Stimulated activated naive CD8-positive, alpha-beta T cell treated with anti-CD3 and anti-CD28 coated beads, Interleukin-15, Interleukin-2, amounts not matched to agents 100 ng/mL and 50 ng/mL, for 24 hours (primary cell): ENCODE results near the gene ARL14EP.

Experiments
- H3K27ac Mint-ChIP-seq: one replicate; pipeline ENCODE4 v1.8.0; 2021; ENCODE audit warnings: mild to moderate bottlenecking, mixed read lengths
- H3K27me3 Mint-ChIP-seq: one replicate; pipeline ENCODE4 v1.8.0; 2021; ENCODE audit warnings: mixed read lengths
- H3K36me3 Mint-ChIP-seq: one replicate; pipeline ENCODE4 v1.8.0; 2021; ENCODE audit warnings: low read depth, mixed read lengths
- H3K4me1 Mint-ChIP-seq: one replicate; pipeline ENCODE4 v1.8.0; 2021; ENCODE audit warnings: low read depth, mixed read lengths
- H3K4me3 Mint-ChIP-seq: one replicate; pipeline ENCODE4 v1.8.0; 2021; ENCODE audit warnings: mild to moderate bottlenecking, mixed read lengths
- H3K9me3 Mint-ChIP-seq: one replicate; pipeline ENCODE4 v1.8.0; 2021; ENCODE audit warnings: mixed read lengths

The ARL14EP gene

GRCh38 chr11:30313580-30313979 lies 9.3 kb upstream of the ARL14EP start:
- no peaks in the 10 kb centered on the region for H3K36me3 Mint-ChIP-seq
- H3K9me3 Mint-ChIP-seq: peaks cover 5% of the 10 kb centered on the region
- H3K4me3 Mint-ChIP-seq: no peak overlapping the region
- H3K4me1 Mint-ChIP-seq: peaks cover 7% of the 10 kb centered on the region
- no peak overlapping the region for H3K27ac Mint-ChIP-seq
- peaks cover 20% of the 10 kb centered on the region for H3K27me3 Mint-ChIP-seq

- H3K4me3 Mint-ChIP-seq: no peak overlapping the region
- H3K27ac Mint-ChIP-seq: no peak overlapping the region
- peaks cover 14% of the 10 kb centered on the region for H3K27me3 Mint-ChIP-seq
- H3K9me3 Mint-ChIP-seq: peaks cover 5% of the 10 kb centered on the region
- H3K4me1 Mint-ChIP-seq: peaks cover 7% of the 10 kb centered on the region
- no peaks in the 10 kb centered on the region for H3K36me3 Mint-ChIP-seq
Measured at GRCh38 chr11:30314625-30315024, 8.3 kb upstream of the ARL14EP start.

- no peak overlapping the region for H3K4me3 Mint-ChIP-seq
- peaks cover 7% of the 10 kb centered on the region for H3K4me1 Mint-ChIP-seq
- H3K9me3 Mint-ChIP-seq: peaks cover under 1% of the 10 kb centered on the region
- H3K27me3 Mint-ChIP-seq: peaks cover 5% of the 10 kb centered on the region
- no peak overlapping the region for H3K27ac Mint-ChIP-seq
- H3K36me3 Mint-ChIP-seq: no peaks in the 10 kb centered on the region
Measured at GRCh38 chr11:30316237-30316636, 6.7 kb upstream of the ARL14EP start.

- Mint-ChIP-seq H3K9me3 (no peaks in the 10 kb centered on the region), H3K36me3 (no peaks in the 10 kb centered on the region), H3K27ac (no peak overlapping the region), H3K27me3 (peaks cover 4% of the 10 kb centered on the region), H3K4me1 (peaks cover 9% of the 10 kb centered on the region), H3K4me3 (no peak overlapping the region)
Measured at GRCh38 chr11:30317030-30317429, 5.9 kb upstream of the ARL14EP start.

- H3K4me3 Mint-ChIP-seq: no peak overlapping the region
- peaks cover 4% of the 10 kb centered on the region for H3K27me3 Mint-ChIP-seq
- H3K27ac Mint-ChIP-seq: no peak overlapping the region
- peaks cover 44% of the 10 kb centered on the region for H3K4me1 Mint-ChIP-seq
- no peaks in the 10 kb centered on the region for H3K9me3 Mint-ChIP-seq
- peaks cover 7% of the 10 kb centered on the region for H3K36me3 Mint-ChIP-seq
Measured at GRCh38 chr11:30321321-30321720, 1.6 kb upstream of the ARL14EP start.

GRCh38 chr11:30322191-30322590 lies 713 bp upstream of the ARL14EP start:
- H3K27me3 Mint-ChIP-seq: peaks cover 4% of the 10 kb centered on the region
- no peaks in the 10 kb centered on the region for H3K9me3 Mint-ChIP-seq
- peak overlapping the region; percentile 99 for H3K4me3 Mint-ChIP-seq
- peaks cover 10% of the 10 kb centered on the region for H3K36me3 Mint-ChIP-seq
- no peak overlapping the region for H3K27ac Mint-ChIP-seq
- peaks cover 49% of the 10 kb centered on the region for H3K4me1 Mint-ChIP-seq

GRCh38 chr11:30326114-30326778 lies 3.3 kb downstream of the ARL14EP start:
- peak overlapping the region; percentile 38 for H3K4me3 Mint-ChIP-seq
- no peaks in the 10 kb centered on the region for H3K9me3 Mint-ChIP-seq
- no peaks in the 10 kb centered on the region for H3K27me3 Mint-ChIP-seq
- H3K27ac Mint-ChIP-seq: peak overlapping the region; percentile 70
- peaks cover 73% of the 10 kb centered on the region for H3K4me1 Mint-ChIP-seq
- H3K36me3 Mint-ChIP-seq: peaks cover 37% of the 10 kb centered on the region

GRCh38 chr11:30326906-30327305 lies 4.0 kb downstream of the ARL14EP start:
- Mint-ChIP-seq H3K27ac (no peak overlapping the region), H3K36me3 (peaks cover 41% of the 10 kb centered on the region), H3K9me3 (no peaks in the 10 kb centered on the region), H3K27me3 (no peaks in the 10 kb centered on the region), H3K4me3 (peak overlapping the region; percentile 36), H3K4me1 (peaks cover 73% of the 10 kb centered on the region)

- Mint-ChIP-seq H3K27ac (peak overlapping the region; percentile 40), H3K4me3 (no peak overlapping the region), H3K36me3 (peaks cover 56% of the 10 kb centered on the region), H3K9me3 (no peaks in the 10 kb centered on the region), H3K4me1 (peaks cover 61% of the 10 kb centered on the region), H3K27me3 (no peaks in the 10 kb centered on the region)
Measured at GRCh38 chr11:30328681-30329080, 5.8 kb downstream of the ARL14EP start.

GRCh38 chr11:30329150-30329940 lies 6.4 kb downstream of the ARL14EP start:
- H3K27me3 Mint-ChIP-seq: no peaks in the 10 kb centered on the region
- H3K9me3 Mint-ChIP-seq: no peaks in the 10 kb centered on the region
- H3K36me3 Mint-ChIP-seq: peaks cover 57% of the 10 kb centered on the region
- H3K27ac Mint-ChIP-seq: no peak overlapping the region
- peaks cover 57% of the 10 kb centered on the region for H3K4me1 Mint-ChIP-seq
- H3K4me3 Mint-ChIP-seq: peak overlapping the region; percentile 20

- H3K27ac Mint-ChIP-seq: no peak overlapping the region
Measured at GRCh38 chr11:30333405-30333804, 10.5 kb downstream of the ARL14EP start.

GRCh38 chr11:30342736-30343166 lies 19.8 kb downstream of the ARL14EP start:
- H3K4me3 Mint-ChIP-seq: peak overlapping the region; percentile 10
- H3K4me1 Mint-ChIP-seq: peaks cover 21% of the 10 kb centered on the region
- H3K27ac Mint-ChIP-seq: peak overlapping the region; percentile 70
- no peaks in the 10 kb centered on the region for H3K9me3 Mint-ChIP-seq
- peaks cover 23% of the 10 kb centered on the region for H3K36me3 Mint-ChIP-seq
- H3K27me3 Mint-ChIP-seq: no peaks in the 10 kb centered on the region

More at GRCh38 chr11:30333405-30333804, 10.5 kb downstream of the ARL14EP start:
- H3K36me3 Mint-ChIP-seq: peaks cover 80% of the 10 kb centered on the region
- H3K9me3 Mint-ChIP-seq: no peaks in the 10 kb centered on the region
- H3K27me3 Mint-ChIP-seq: no peaks in the 10 kb centered on the region
- H3K4me1 Mint-ChIP-seq: peaks cover 24% of the 10 kb centered on the region
- H3K4me3 Mint-ChIP-seq: no peak overlapping the region

- Mint-ChIP-seq H3K27me3 (no peaks in the 10 kb centered on the region), H3K27ac (no peak overlapping the region), H3K4me1 (peaks cover 23% of the 10 kb centered on the region), H3K4me3 (no peak overlapping the region), H3K36me3 (peaks cover 12% of the 10 kb centered on the region), H3K9me3 (no peaks in the 10 kb centered on the region)
Measured at GRCh38 chr11:30344085-30344484, 21.2 kb downstream of the ARL14EP start.

GRCh38 chr11:30345644-30346043 lies 22.7 kb downstream of the ARL14EP start:
- peaks cover 27% of the 10 kb centered on the region for H3K4me1 Mint-ChIP-seq
- H3K36me3 Mint-ChIP-seq: peaks cover 9% of the 10 kb centered on the region
- no peaks in the 10 kb centered on the region for H3K27me3 Mint-ChIP-seq
- no peaks in the 10 kb centered on the region for H3K9me3 Mint-ChIP-seq
- no peak overlapping the region for H3K27ac Mint-ChIP-seq
- H3K4me3 Mint-ChIP-seq: no peak overlapping the region

- Mint-ChIP-seq H3K27me3 (no peaks in the 10 kb centered on the region), H3K36me3 (peaks cover 8% of the 10 kb centered on the region), H3K27ac (no peak overlapping the region), H3K9me3 (no peaks in the 10 kb centered on the region), H3K4me3 (no peak overlapping the region), H3K4me1 (peaks cover 27% of the 10 kb centered on the region)
Measured at GRCh38 chr11:30346068-30346688, 23.3 kb downstream of the ARL14EP start.
